GM12891 (cell line): ENCODE results near the gene DDIAS.

ENCODE experiments used
- PAX5 ChIP-seq: IDR thresholded peaks from 2 replicates; pipeline ENCODE4 v1.6.1; 2011; ENCODE audit warnings: low read length, moderate library complexity, mild to moderate bottlenecking; ENCODE audit not compliant: insufficient read depth, severe bottlenecking
- POLR2A ChIP-seq: IDR thresholded peaks from 2 replicates; pipeline ENCODE4 v1.6.1; 2011; ENCODE audit warnings: low read depth, low read length, control low read depth
- POLR2AphosphoS5 ChIP-seq: IDR thresholded peaks from 2 replicates; pipeline ENCODE4 v1.6.1; 2011; ENCODE audit warnings: low read depth, low read length, control low read depth
- POU2F2 ChIP-seq: IDR thresholded peaks from 2 replicates; pipeline ENCODE4 v1.6.1; 2011; ENCODE audit warnings: low read depth, mild to moderate bottlenecking, control low read depth, low read length, moderate library complexity
- SPI1 ChIP-seq: IDR thresholded peaks from 2 replicates; pipeline ENCODE4 v1.6.1; 2011; ENCODE audit warnings: low read depth, low read length, control low read depth
- TAF1 ChIP-seq: IDR thresholded peaks from 2 replicates; pipeline ENCODE4 v1.6.1; 2011; ENCODE audit warnings: low read depth, low read length, control low read depth

DNA sequence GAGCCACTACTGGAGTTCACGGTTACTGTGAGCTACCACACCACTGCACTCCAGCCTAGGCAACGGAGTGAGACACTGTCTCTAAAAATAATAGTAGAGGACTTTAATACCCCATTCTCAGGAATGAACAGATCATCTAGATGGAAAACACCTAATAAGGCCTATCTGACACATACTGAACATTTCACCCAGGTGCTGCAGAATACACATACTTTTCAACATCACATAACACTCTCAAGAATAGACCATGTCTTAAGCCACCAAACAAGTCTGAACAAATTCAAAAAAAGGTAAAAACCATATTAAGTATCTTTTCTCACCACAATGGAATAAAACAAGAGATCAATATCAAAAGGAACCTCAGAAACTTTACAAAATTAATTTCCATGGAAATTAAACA, 37.9 kb downstream of the DDIAS start:
- TF ChIP-seq POLR2A: no peak
- no peak for TF ChIP-seq POLR2AphosphoS5
- no peak for TF ChIP-seq SPI1
- no peak for TF ChIP-seq TAF1
- no peak for TF ChIP-seq PAX5
- no peak for TF ChIP-seq POU2F2
